CD14-positive monocyte (primary cell): Measurements from ENCODE around the gene KIF5B. TPM values are rescaled to one million over a fixed set of nuclear protein-coding genes. Genes with fewer than 3 reads are reported as not detected.

Source experiments
- DNase-seq, 3 donors: peaks; one replicate each; pipeline ENCODE4 v3.0.0-alpha.2; 2011 to 2022
- H2AFZ ChIP-seq: 2 replicates; pipeline ENCODE4 v1.6.0; 2012; ENCODE audit warnings: mild to moderate bottlenecking, low read depth, low read length, inconsistent platforms; ENCODE audit not compliant: insufficient read depth, poor library complexity, severe bottlenecking
- H3K27ac ChIP-seq, 2 donors: 1 replicate in 1 of 2; 2 replicates in 1 of 2; pipeline ENCODE4 v1.5.1; 2012 to 2013; ENCODE audit warnings: low read length in 2 of 2, control low read depth in 1 of 2, inconsistent platforms in 1 of 2, low read depth in 1 of 2, mild to moderate bottlenecking in 1 of 2
- H3K27me3 ChIP-seq, 2 donors: one replicate each; pipeline versions ENCODE4 v1.6.0 to v1.6.1; 2011 to 2013; ENCODE audit warnings: low read length in 2 of 2; ENCODE audit not compliant: control insufficient read depth in 2 of 2, insufficient read depth in 2 of 2
- H3K36me3 ChIP-seq, 2 donors: replicated peaks in 1 of 2; 1 replicate in 1 of 2; 2 replicates in 1 of 2; pipeline versions ENCODE4 v1.5.1 to v1.6.1; 2012 to 2013; ENCODE audit warnings: low read length in 2 of 2, control low read depth in 1 of 2, inconsistent platforms in 1 of 2, mild to moderate bottlenecking in 1 of 2; ENCODE audit not compliant: insufficient read depth in 2 of 2, control insufficient read depth in 1 of 2
- H3K4me1 ChIP-seq, 2 donors: 1 replicate in 1 of 2; 2 replicates in 1 of 2; pipeline versions ENCODE4 v1.5.1 to v1.6.1; 2012 to 2013; ENCODE audit warnings: low read length in 2 of 2, control low read depth in 1 of 2, inconsistent platforms in 1 of 2, mild to moderate bottlenecking in 1 of 2, moderate library complexity in 1 of 2; ENCODE audit not compliant: insufficient read depth in 2 of 2, control insufficient read depth in 1 of 2
- H3K4me2 ChIP-seq: replicated peaks from 2 replicates; pipeline ENCODE3; 2012; ENCODE audit warnings: low read length, moderate library complexity, mild to moderate bottlenecking; ENCODE audit not compliant: poor library complexity, severe bottlenecking; ENCODE audit errors: extremely low read depth
- H3K4me3 ChIP-seq, 3 experiments: fragments of 200-600 bp in 1 of 3; sonication (generic) in 1 of 3; replicated peaks in 1 of 3; 1 replicate in 2 of 3; 2 replicates in 1 of 3; pipeline ENCODE4 v1.5.1; 2011 to 2013; ENCODE audit warnings: low read length in 3 of 3, mild to moderate bottlenecking in 3 of 3, control low read depth in 2 of 3, low read depth in 2 of 3, inconsistent platforms in 1 of 3, moderate library complexity in 1 of 3
- H3K79me2 ChIP-seq: 2 replicates; pipeline ENCODE4 v1.6.0; 2012; ENCODE audit warnings: mild to moderate bottlenecking, control low read depth, inconsistent platforms, low read length, moderate library complexity; ENCODE audit not compliant: insufficient read depth
- H3K9ac ChIP-seq: 2 replicates; pipeline ENCODE4 v1.6.0; 2017; ENCODE audit warnings: low read length, mild to moderate bottlenecking; ENCODE audit not compliant: insufficient read depth, poor library complexity, severe bottlenecking
- H3K9me3 ChIP-seq, 2 donors: replicated peaks in 1 of 2; 1 replicate in 1 of 2; 2 replicates in 1 of 2; pipeline versions ENCODE4 v1.5.1 to v1.6.1; 2012 to 2013; ENCODE audit warnings: low read length in 2 of 2, control low read depth in 1 of 2; ENCODE audit not compliant: control insufficient read depth in 1 of 2, insufficient read depth in 1 of 2
- H4K20me1 ChIP-seq: 2 replicates; pipeline ENCODE4 v1.6.0; 2012; ENCODE audit warnings: mild to moderate bottlenecking, low read length, control low read depth, moderate library complexity; ENCODE audit not compliant: insufficient read depth
- H3K27ac Mint-ChIP-seq, 7 donors: one replicate each; pipeline ENCODE4 v1.8.0; 2020; ENCODE audit warnings: mild to moderate bottlenecking in 7 of 7, mixed read lengths in 7 of 7, moderate library complexity in 6 of 7, inconsistent platforms in 2 of 7
- H3K27me3 Mint-ChIP-seq, 3 donors: one replicate each; pipeline ENCODE4 v1.8.0; 2021 to 2022; ENCODE audit warnings: low read depth in 3 of 3, mild to moderate bottlenecking in 3 of 3, mixed read lengths in 3 of 3, moderate library complexity in 3 of 3, inconsistent platforms in 1 of 3
- H3K36me3 Mint-ChIP-seq, 2 donors: one replicate each; pipeline ENCODE4 v1.8.0; 2020; ENCODE audit warnings: mixed read lengths in 2 of 2, inconsistent platforms in 1 of 2, mild to moderate bottlenecking in 1 of 2
- H3K4me1 Mint-ChIP-seq: one replicate; pipeline ENCODE4 v1.8.0; 2020; ENCODE audit warnings: mild to moderate bottlenecking, mixed read lengths
- H3K4me3 Mint-ChIP-seq, 2 donors: one replicate each; pipeline ENCODE4 v1.8.0; 2020; ENCODE audit warnings: mild to moderate bottlenecking in 2 of 2, mixed read lengths in 2 of 2, moderate library complexity in 1 of 2
- H3K9me3 Mint-ChIP-seq, 7 donors: one replicate each; pipeline ENCODE4 v1.8.0; 2020 to 2022; ENCODE audit warnings: mixed read lengths in 7 of 7, mild to moderate bottlenecking in 6 of 7, moderate library complexity in 6 of 7, inconsistent platforms in 2 of 7
- WGBS: methylation state at CpG from one replicate; pipeline ENCODE4 v1.1.5; 2013; ENCODE audit warnings: missing lambda C conversion rate; ENCODE audit not compliant: insufficient coverage; 5-methylcytosine and 5-hydroxymethylcytosine counted together
- intact Hi-C, 2 donors: fragments of 100-400 bp; cut with micrococcal nuclease; formaldehyde crosslinking; loops; one replicate each; pipeline versions ENCODE4 v1.15.0 to v1.15.1; 2023
- polyA plus RNA-seq, 3 donors: library from polyadenylated mRNA; depleted of rRNA in 1 of 3; unstranded in 2 of 3; stranded (reverse) in 1 of 3; fragments of 300-500 nt in 2 of 3; fragments of >200 nt in 1 of 3; fragmentation: Illumina TruSeq in 2 of 3; gene quantifications; 1 replicate in 2 of 3; 2 replicates in 1 of 3; pipeline ENCODE4 v1.2.3, GENCODE V29; 2012 to 2021
- TF ChIP-seq, protein P1 (sequence below): fragments of 200-600 bp; IDR thresholded peaks from one replicate; pipeline ENCODE4 v1.8.0; 2022; ENCODE audit warnings: antibody characterized with exemption, mild to moderate bottlenecking

Gene KIF5B
- polyA plus RNA-seq, 3 donors, result 15.2 to 32.9 (median 18.9) TPM

- Histone ChIP-seq H2AFZ (no peak overlapping the region), H4K20me1 (no peaks in the 10 kb centered on the region), H3K36me3 (no peaks in the 10 kb centered on the region), H3K79me2 (no peaks in the 10 kb centered on the region), H3K4me2 (no peak overlapping the region), H3K4me3 (no peak overlapping the region), H3K9ac (no peak overlapping the region), H3K9me3 (no peaks in the 10 kb centered on the region), H3K4me1 (peaks cover 81 to 88% of the 10 kb centered on the region in 2 donors), H3K27ac (no peak overlapping the region), H3K27me3 (no peaks in the 10 kb centered on the region)
- Mint-ChIP-seq H3K4me1 (peaks cover 81% of the 10 kb centered on the region), H3K27ac (peak overlapping the region in 1 of 7 donors; percentile 13), H3K4me3 (no peak overlapping the region), H3K36me3 (peaks cover 0 to under 1% of the 10 kb centered on the region in 2 donors), H3K27me3 (peaks cover 1 to 4% (median 3%) of the 10 kb centered on the region in 3 donors), H3K9me3 (peaks cover 0 to 2% (median 0%) of the 10 kb centered on the region in 7 donors)
- intact Hi-C loops, result loop anchor here in 1 of 2 donors (5.0 kb wide), 1 partner anchor 36 kb away; the partner anchor contains the start of gene ARHGAP12
- no peak for DNase-seq
- TF ChIP-seq, protein P1, sequence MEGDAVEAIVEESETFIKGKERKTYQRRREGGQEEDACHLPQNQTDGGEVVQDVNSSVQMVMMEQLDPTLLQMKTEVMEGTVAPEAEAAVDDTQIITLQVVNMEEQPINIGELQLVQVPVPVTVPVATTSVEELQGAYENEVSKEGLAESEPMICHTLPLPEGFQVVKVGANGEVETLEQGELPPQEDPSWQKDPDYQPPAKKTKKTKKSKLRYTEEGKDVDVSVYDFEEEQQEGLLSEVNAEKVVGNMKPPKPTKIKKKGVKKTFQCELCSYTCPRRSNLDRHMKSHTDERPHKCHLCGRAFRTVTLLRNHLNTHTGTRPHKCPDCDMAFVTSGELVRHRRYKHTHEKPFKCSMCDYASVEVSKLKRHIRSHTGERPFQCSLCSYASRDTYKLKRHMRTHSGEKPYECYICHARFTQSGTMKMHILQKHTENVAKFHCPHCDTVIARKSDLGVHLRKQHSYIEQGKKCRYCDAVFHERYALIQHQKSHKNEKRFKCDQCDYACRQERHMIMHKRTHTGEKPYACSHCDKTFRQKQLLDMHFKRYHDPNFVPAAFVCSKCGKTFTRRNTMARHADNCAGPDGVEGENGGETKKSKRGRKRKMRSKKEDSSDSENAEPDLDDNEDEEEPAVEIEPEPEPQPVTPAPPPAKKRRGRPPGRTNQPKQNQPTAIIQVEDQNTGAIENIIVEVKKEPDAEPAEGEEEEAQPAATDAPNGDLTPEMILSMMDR, result no peak
- 60% methylated on average over 1 of the region's 1 CpG for WGBS
Observed at GRCh38 chr10:31963589-31963980, 92.6 kb downstream of the KIF5B start.

DNA sequence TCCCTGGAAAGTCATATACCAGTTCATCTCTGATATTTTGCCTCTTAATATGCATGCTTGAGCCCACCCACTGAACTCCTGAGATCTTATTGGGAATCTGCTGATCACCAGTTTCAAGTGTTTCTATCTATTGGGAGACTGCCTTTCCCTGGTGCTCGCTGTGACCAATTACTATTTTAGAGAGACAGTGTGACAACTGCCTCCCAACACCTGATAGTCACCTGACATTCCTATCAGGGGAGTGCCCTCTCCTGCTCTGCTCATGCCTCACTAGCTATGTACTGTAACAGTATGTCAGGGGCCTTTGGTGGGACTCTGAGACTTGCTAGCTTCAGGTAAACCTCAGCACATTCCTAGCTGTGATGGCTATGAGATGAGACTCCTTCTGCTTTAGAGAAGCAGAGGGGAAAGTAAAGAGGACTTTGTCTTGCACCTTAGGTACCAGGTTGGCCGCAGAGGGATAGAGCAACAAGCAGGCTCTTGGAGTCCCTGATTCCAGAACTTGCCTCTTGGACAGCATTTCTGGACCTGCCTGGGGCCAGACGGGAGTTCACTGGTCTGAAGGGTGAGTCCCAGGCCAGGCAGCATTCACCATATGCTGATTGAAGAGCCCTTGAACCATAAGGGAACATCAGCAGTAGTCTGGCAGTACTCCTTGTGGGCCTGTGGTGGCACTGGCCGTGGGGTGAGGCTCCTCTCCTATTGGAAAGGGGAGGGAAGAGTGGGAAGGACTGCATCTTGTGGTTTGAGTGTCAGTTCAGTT, 93.2 kb downstream of the KIF5B start:
- intact Hi-C loops, result loop anchor here in 1 of 2 donors (5.0 kb wide), 1 partner anchor 36 kb away; the partner anchor contains the start of gene ARHGAP12
- Mint-ChIP-seq H3K36me3 (no peaks in the 10 kb centered on the region), H3K9me3 (peaks cover 0 to 2% (median 0%) of the 10 kb centered on the region in 7 donors), H3K4me3 (peak overlapping the region in 1 of 2 donors; percentile 21), H3K27ac (peak overlapping the region in 2 of 7 donors; percentile 61 to 73), H3K4me1 (peaks cover 85% of the 10 kb centered on the region), H3K27me3 (peaks cover 1 to 4% (median 3%) of the 10 kb centered on the region in 3 donors)
- Histone ChIP-seq H3K4me1 (peaks cover 86 to 93% of the 10 kb centered on the region in 2 donors), H3K36me3 (no peaks in the 10 kb centered on the region), H2AFZ (no peak overlapping the region), H3K27me3 (no peaks in the 10 kb centered on the region), H3K9ac (no peak overlapping the region), H3K79me2 (no peaks in the 10 kb centered on the region), H4K20me1 (no peaks in the 10 kb centered on the region), H3K4me2 (no peak overlapping the region), H3K9me3 (no peaks in the 10 kb centered on the region), H3K4me3 (peak overlapping the region in 1 of 3 experiments; percentile 3), H3K27ac (no peak overlapping the region)
- WGBS, result 89% methylated on average over 3 of the region's 4 CpGs
- DNase-seq, result no peak
- TF ChIP-seq, protein P1, result no peak
